ENCODE data around the gene GALNTL6. TPM values are rescaled to one million over a fixed set of nuclear protein-coding genes. Genes with fewer than 3 reads are reported as not detected.

Gene GALNTL6
- total RNA-seq, 1 experiment from 2014 or later, result not detected

GRCh38 chr4:172042714-172043114, 229.5 kb downstream of the GALNTL6 start:
- Histone ChIP-seq H3K27ac (ENCODE audit: insufficient read length, low read depth, low read length) (no peak overlapping the region), H2BK15ac (ENCODE audit: low read depth, low read length) (no peak overlapping the region), H3K4ac (ENCODE audit: low read depth, low read length) (no peak overlapping the region), H2AFZ (ENCODE audit: low read length) (no peak overlapping the region), H3K79me1 (ENCODE audit: insufficient read depth, low read depth, low read length, poor library complexity, severe bottlenecking) (no peaks in the 10 kb centered on the region), H2BK12ac (ENCODE audit: insufficient read length, low read depth, low read length) (no peak overlapping the region), H3K56ac (ENCODE audit: insufficient read length, low read depth, low read length) (no peak overlapping the region), H2BK120ac (ENCODE audit: low read depth, low read length, poor library complexity, severe bottlenecking) (no peak overlapping the region), H4K5ac (ENCODE audit: insufficient read length, low read depth, low read length) (no peak overlapping the region), H4K20me1 (ENCODE audit: control insufficient read depth, insufficient read depth, insufficient read length) (no peaks in the 10 kb centered on the region), H3K4me1 (ENCODE audit: insufficient read depth, low read length) (no peaks in the 10 kb centered on the region), H3K79me2 (ENCODE audit: insufficient read depth, low read length) (no peaks in the 10 kb centered on the region), H2BK5ac (ENCODE audit: insufficient read length, low read length) (no peak overlapping the region), H2AK5ac (ENCODE audit: insufficient read length, low read length) (no peak overlapping the region), H3K27me3 (ENCODE audit: insufficient read depth, low read length) (no peaks in the 10 kb centered on the region), H3K23me2 (ENCODE audit: insufficient read length, low read depth, low read length, poor library complexity, severe bottlenecking) (no peaks in the 10 kb centered on the region), H3K9ac (ENCODE audit: extremely low read depth, insufficient read length, low read length) (no peak overlapping the region), H4K8ac (replicated peaks; ENCODE audit: insufficient read length, low read depth, low read length) (no peak overlapping the region), H3K9me3 (ENCODE audit: control insufficient read depth, low read depth, low read length) (no peaks in the 10 kb centered on the region), H3K23ac (ENCODE audit: insufficient read length, low read depth, low read length) (no peak overlapping the region), H3K14ac (ENCODE audit: insufficient read depth, low read length) (no peak overlapping the region), H3T11ph (ENCODE audit: low read length) (no peak overlapping the region), H2BK20ac (ENCODE audit: low read depth, low read length, poor library complexity, severe bottlenecking) (no peak overlapping the region), H3K18ac (ENCODE audit: insufficient read length, low read depth, low read length) (no peak overlapping the region), H4K91ac (ENCODE audit: insufficient read length, low read depth, low read length) (no peak overlapping the region), H3K4me2 (ENCODE audit: insufficient read depth, insufficient read length, low read length) (no peak overlapping the region)
- WGBS (ENCODE audit: extremely low coverage, insufficient read length, low lambda C conversion rate), result no CpG with 5 or more reads among the region's 3 CpGs
- Mint-ChIP-seq H3K4me1 (no peaks in the 10 kb centered on the region), H3K9me3 (no peaks in the 10 kb centered on the region), H3K27ac (no peak overlapping the region), H3K27me3 (ENCODE audit: low read depth) (no peaks in the 10 kb centered on the region), H3K4me3 (no peak overlapping the region), H3K36me3 (ENCODE audit: insufficient read depth in 1 of 3, low read depth in 3 of 3) (no peaks in the 10 kb centered on the region)
- TF ChIP-seq CTCF (conservative IDR thresholded peaks at IDR 0.05), result no peak
- DNase-seq, result no peak
